HFF-Myc (cell line): ENCODE results near the gene EGLN2.
"Not testable (repeated sequence)": the region's sequence is repeated elsewhere in the genome, so short reads cannot be mapped to it uniquely, and the experiment has no call there.

Source experiments
- DNase-seq: peaks from one replicate; pipeline ENCODE4 v3.0.0-alpha.2; 2011; ENCODE audit warnings: low read depth; ENCODE audit errors: extremely low read depth
- H3K4me3 ChIP-seq: replicated peaks from 2 replicates; pipeline ENCODE4 v1.5.1; 2011; ENCODE audit warnings: low read depth, mild to moderate bottlenecking, control low read depth, low read length
- CTCF ChIP-seq: IDR thresholded peaks from 2 replicates; pipeline ENCODE4 v1.5.1; 2012; ENCODE audit warnings: mild to moderate bottlenecking, low read depth, low read length, control low read depth; ENCODE audit errors: missing control alignments

Gene EGLN2

GRCh38 chr19:40763963-40764362, 35.0 kb upstream of the EGLN2 start:
- TF ChIP-seq CTCF, result no peak
- no peak overlapping the region for H3K4me3 ChIP-seq
- no peak for DNase-seq

GRCh38 chr19:40766385-40766784, 32.6 kb upstream of the EGLN2 start:
- H3K4me3 ChIP-seq, DNase-seq: not testable (repeated sequence)

- no peak for DNase-seq
- H3K4me3 ChIP-seq, result no peak overlapping the region
- no peak for TF ChIP-seq CTCF
These were observed 30.1 kb upstream of the EGLN2 start for GRCh38 chr19:40768869-40769268.

- DNase-seq, H3K4me3 ChIP-seq: not testable (repeated sequence)
These were observed 27.7 kb upstream of the EGLN2 start for GRCh38 chr19:40771101-40771862.

GRCh38 chr19:40774916-40775631, 23.9 kb upstream of the EGLN2 start, which contains the start of gene MIA:
Gene MIA, plus strand, starts transcription at chr19:40775521. Its CDS starts 22 bp downstream, at chr19:40775543.
- no peak for TF ChIP-seq CTCF
- no peak within 1 kb of the TSS for H3K4me3 ChIP-seq
- no peak for DNase-seq

GRCh38 chr19:40775632-40776022, 23.4 kb upstream of the EGLN2 start:
- no peak for DNase-seq
- TF ChIP-seq CTCF, result no peak
- H3K4me3 ChIP-seq, result no peak overlapping the region

GRCh38 chr19:40776364-40776763, 22.6 kb upstream of the EGLN2 start:
- no peak for TF ChIP-seq CTCF
- DNase-seq, result no peak
- no peak overlapping the region for H3K4me3 ChIP-seq
